Naive thymus-derived CD4-positive, alpha-beta T cell (primary cell): ENCODE data around the gene EFCC1. TPM values are rescaled to one million over a fixed set of nuclear protein-coding genes. Genes with fewer than 3 reads are reported as not detected.

Experiments used
- ATAC-seq: fragments of 150-1000 bp; cut with Tn5 transposase; 2 replicates; pipeline ENCODE4 v1.10.0; 2021; ENCODE audit warnings: mild to moderate bottlenecking, moderate library complexity
- CTCF ChIA-PET: fragments of 350-600 bp; sonication (Branson Sonifier 250); formaldehyde crosslinking; loops from one replicate; lab custom pipeline; 2021; ENCODE audit warnings: antibody characterized with exemption; lab: Charles Lee
- POLR2A ChIA-PET: fragments of 350-600 bp; sonication (Branson Sonifier 250); formaldehyde crosslinking; loops from one replicate; lab custom pipeline; 2021; ENCODE audit warnings: antibody characterized with exemption, inconsistent platforms; lab: Charles Lee
- DNase-seq, 9 donors: peaks; one replicate each; pipeline versions ENCODE4 v3.0.0 to v3.0.0-alpha.2; 2020 to 2022; ENCODE audit warnings: mixed read lengths in 1 of 9
- H3K27ac ChIP-seq: one replicate; pipeline ENCODE4 v1.7.0; 2013; ENCODE audit warnings: mild to moderate bottlenecking, low read depth, low read length, moderate library complexity
- H3K27me3 ChIP-seq, 2 donors: one replicate each; pipeline ENCODE4 v1.7.0; 2013; ENCODE audit warnings: low read length in 2 of 2, mild to moderate bottlenecking in 2 of 2, moderate library complexity in 2 of 2; ENCODE audit not compliant: control insufficient read depth in 2 of 2, insufficient read depth in 2 of 2
- H3K36me3 ChIP-seq, 3 experiments: 1 replicate in 2 of 3; 2 replicates in 1 of 3; pipeline ENCODE4 v1.7.0; 2013; ENCODE audit warnings: low read length in 3 of 3, mild to moderate bottlenecking in 3 of 3, moderate library complexity in 1 of 3; ENCODE audit not compliant: insufficient read depth in 3 of 3, control insufficient read depth in 2 of 3
- H3K4me1 ChIP-seq, 2 donors: one replicate each; pipeline ENCODE4 v1.7.0; 2013; ENCODE audit warnings: low read length in 2 of 2, mild to moderate bottlenecking in 2 of 2, moderate library complexity in 1 of 2; ENCODE audit not compliant: control insufficient read depth in 2 of 2, insufficient read depth in 2 of 2
- H3K4me3 ChIP-seq: 2 replicates; pipeline ENCODE4 v1.7.0; 2013; ENCODE audit warnings: mild to moderate bottlenecking, low read length
- H3K9me3 ChIP-seq, 3 experiments: 1 replicate in 2 of 3; 2 replicates in 1 of 3; pipeline ENCODE4 v1.7.0; 2013; ENCODE audit warnings: low read length in 3 of 3; ENCODE audit not compliant: control insufficient read depth in 2 of 3
- H3K27ac Mint-ChIP-seq, 9 donors: one replicate each; pipeline ENCODE4 v1.8.0; 2020 to 2022; ENCODE audit warnings: mixed read lengths in 9 of 9, mild to moderate bottlenecking in 8 of 9, moderate library complexity in 5 of 9, inconsistent platforms in 2 of 9
- H3K27me3 Mint-ChIP-seq, 5 donors: one replicate each; pipeline ENCODE4 v1.8.0; 2021 to 2022; ENCODE audit warnings: mixed read lengths in 5 of 5, mild to moderate bottlenecking in 1 of 5
- H3K36me3 Mint-ChIP-seq, 5 donors: one replicate each; pipeline ENCODE4 v1.8.0; 2020 to 2022; ENCODE audit warnings: mixed read lengths in 5 of 5, mild to moderate bottlenecking in 3 of 5, inconsistent platforms in 1 of 5
- H3K4me1 Mint-ChIP-seq, 7 donors: one replicate each; pipeline ENCODE4 v1.8.0; 2020 to 2022; ENCODE audit warnings: mixed read lengths in 7 of 7, mild to moderate bottlenecking in 3 of 7, inconsistent platforms in 1 of 7
- H3K4me3 Mint-ChIP-seq, 10 donors: one replicate each; pipeline ENCODE4 v1.8.0; 2020 to 2022; ENCODE audit warnings: mild to moderate bottlenecking in 10 of 10, mixed read lengths in 10 of 10, moderate library complexity in 6 of 10, inconsistent platforms in 2 of 10
- H3K9me3 Mint-ChIP-seq, 11 donors: one replicate each; pipeline ENCODE4 v1.8.0; 2020 to 2022; ENCODE audit warnings: mixed read lengths in 11 of 11, mild to moderate bottlenecking in 4 of 11, inconsistent platforms in 1 of 11, moderate library complexity in 1 of 11
- intact Hi-C, 2 donors: fragments of 100-400 bp; cut with micrococcal nuclease; formaldehyde crosslinking; loops; one replicate each; pipeline ENCODE4 v1.15.1; 2023
- polyA plus RNA-seq, 2 donors: library from polyadenylated mRNA; unstranded; fragments of 300-500 nt; fragmentation: Illumina TruSeq; gene quantifications; one replicate each; pipeline ENCODE4 v1.2.3, GENCODE V29; 2021
- total RNA-seq, 6 experiments: library from RNA in 5 of 6; stranded (reverse) in 5 of 6; gene quantifications; 1 replicate in 5 of 6; 2 replicates in 1 of 6; pipeline ENCODE4 v1.2.3 and lab custom pipeline; 2021 to 2026

Gene EFCC1
- total and polyA plus RNA-seq, 7 experiments from 2014 or later = 0.07 to 0.27 (median 0.21) TPM; not detected in 1

GRCh38 chr3:128987302-128988100 lies 13.6 kb upstream of the EFCC1 start:
- no peak for DNase-seq
- no peaks in the 10 kb centered on the region for H3K27me3 Mint-ChIP-seq
- Histone ChIP-seq H3K9me3 (no peaks in the 10 kb centered on the region), H3K27me3 (no peaks in the 10 kb centered on the region), H3K4me3 (no peak overlapping the region), H3K4me1 (no peaks in the 10 kb centered on the region), H3K36me3 (no peaks in the 10 kb centered on the region), H3K27ac (no peak overlapping the region)
- no peaks in the 10 kb centered on the region for H3K9me3 Mint-ChIP-seq
- ChIA-PET POLR2A (no interaction called here), CTCF (interaction anchor here (0.7 kb wide), 1 partner anchor 579 kb away, joined by 3 read pairs; no protein-coding TSS in a partner anchor)
- ATAC-seq = no peak
- H3K36me3 Mint-ChIP-seq = no peaks in the 10 kb centered on the region
- intact Hi-C loops = no loop called here
- peak overlapping the region in 1 of 9 donors; percentile 77 for H3K27ac Mint-ChIP-seq
- H3K4me1 Mint-ChIP-seq = peaks cover 0 to 5% (median under 1%) of the 10 kb centered on the region in 7 donors
- no peak overlapping the region for H3K4me3 Mint-ChIP-seq

- H3K27me3 Mint-ChIP-seq = no peaks in the 10 kb centered on the region
- Histone ChIP-seq H3K27ac (no peak overlapping the region), H3K36me3 (no peaks in the 10 kb centered on the region), H3K27me3 (no peaks in the 10 kb centered on the region), H3K4me1 (no peaks in the 10 kb centered on the region), H3K4me3 (no peak overlapping the region), H3K9me3 (no peaks in the 10 kb centered on the region)
- no peaks in the 10 kb centered on the region for H3K9me3 Mint-ChIP-seq
- no peak overlapping the region for H3K4me3 Mint-ChIP-seq
- CTCF ChIA-PET = interaction anchor here (0.7 to 1.1 kb wide), 3 partner anchors 15 to 578 kb away, joined by 3 to 4 read pairs (median 3); no protein-coding TSS in a partner anchor
- no peak overlapping the region for H3K27ac Mint-ChIP-seq
- DNase-seq (no peak), ATAC-seq (no peak)
- peaks cover 0 to 10% (median 2%) of the 10 kb centered on the region in 7 donors for H3K4me1 Mint-ChIP-seq
- H3K36me3 Mint-ChIP-seq = no peaks in the 10 kb centered on the region
- POLR2A ChIA-PET = interaction anchor here (0.6 kb wide), 1 partner anchor 134 kb away, joined by 6 read pairs; no protein-coding TSS in a partner anchor
- intact Hi-C loops = no loop called here
Observed at GRCh38 chr3:128988286-128988685, 12.8 kb upstream of the EFCC1 start.

GRCh38 chr3:128991355-128991895 lies 9.7 kb upstream of the EFCC1 start:
- ATAC-seq (peak; percentile 37), DNase-seq (no peak)
- Histone ChIP-seq H3K27me3 (no peaks in the 10 kb centered on the region), H3K4me1 (peaks cover 6 to 25% of the 10 kb centered on the region in 2 donors), H3K4me3 (no peak overlapping the region), H3K27ac (no peak overlapping the region), H3K9me3 (no peaks in the 10 kb centered on the region), H3K36me3 (no peaks in the 10 kb centered on the region)
- ChIA-PET CTCF (interaction anchor here (0.8 to 6.2 kb wide), 2 partner anchors 21 to 25 kb away, joined by 3 to 36 read pairs; no protein-coding TSS in a partner anchor), POLR2A (interaction anchor here (14.6 kb wide), 1 partner anchor 21 kb away, joined by 236 read pairs; no protein-coding TSS in a partner anchor)
- Mint-ChIP-seq H3K27me3 (no peaks in the 10 kb centered on the region), H3K4me3 (peak overlapping the region in 1 of 10 donors; percentile 21), H3K9me3 (no peaks in the 10 kb centered on the region), H3K4me1 (peaks cover 13 to 35% (median 27%) of the 10 kb centered on the region in 7 donors), H3K36me3 (no peaks in the 10 kb centered on the region), H3K27ac (peak overlapping the region in 2 of 9 donors; percentile 37 to 62)
- intact Hi-C loops = no loop called here

- intact Hi-C loops = no loop called here
- peaks cover 13 to 42% (median 28%) of the 10 kb centered on the region in 7 donors for H3K4me1 Mint-ChIP-seq
- Histone ChIP-seq H3K9me3 (no peaks in the 10 kb centered on the region), H3K27me3 (no peaks in the 10 kb centered on the region), H3K4me3 (no peak overlapping the region), H3K4me1 (peaks cover 6 to 25% of the 10 kb centered on the region in 2 donors), H3K36me3 (no peaks in the 10 kb centered on the region), H3K27ac (peak overlapping the region; percentile 61)
- ChIA-PET CTCF (interaction anchor here (6.2 kb wide), 1 partner anchor 23 kb away, joined by 36 read pairs; no protein-coding TSS in a partner anchor), POLR2A (interaction anchor here (0.6 to 14.6 kb wide), 4 partner anchors 19 to 871 kb away, joined by 3 to 236 read pairs (median 32); no protein-coding TSS in a partner anchor)
- DNase-seq = no peak
- no peaks in the 10 kb centered on the region for H3K36me3 Mint-ChIP-seq
- ATAC-seq = no peak
- peak overlapping the region in 7 of 9 donors; percentile 54 to 77 (median 68) for H3K27ac Mint-ChIP-seq
- no peaks in the 10 kb centered on the region for H3K27me3 Mint-ChIP-seq
- H3K9me3 Mint-ChIP-seq = no peaks in the 10 kb centered on the region
- peak overlapping the region; percentile 71 to 87 (median 82) for H3K4me3 Mint-ChIP-seq
Observed at GRCh38 chr3:128992926-128993460, 8.1 kb upstream of the EFCC1 start.

- no peaks in the 10 kb centered on the region for H3K36me3 Mint-ChIP-seq
- POLR2A ChIA-PET = interaction anchor here (0.5 to 14.6 kb wide), 11 partner anchors 19 to 872 kb away, joined by 3 to 236 read pairs (median 5); partner anchors contain the start of gene CNBP
- H3K9me3 Mint-ChIP-seq = no peaks in the 10 kb centered on the region
- H3K36me3 ChIP-seq = no peaks in the 10 kb centered on the region
- no peaks in the 10 kb centered on the region for H3K9me3 ChIP-seq
- peaks cover 0 to 3% (median 0%) of the 10 kb centered on the region in 5 donors for H3K27me3 Mint-ChIP-seq
- peak within 1 kb of the TSS; percentile 71 to 87 (median 82) for H3K4me3 Mint-ChIP-seq
- CTCF ChIA-PET = interaction anchor here (1.1 to 6.2 kb wide), 6 partner anchors 10 to 253 kb away, joined by 3 to 36 read pairs (median 6); no protein-coding TSS in a partner anchor
- H3K27me3 ChIP-seq = no peaks in the 10 kb centered on the region
- H3K27ac Mint-ChIP-seq = peak within 1 kb of the TSS; percentile 56 to 91 (median 73)
- peaks cover 15 to 45% (median 34%) of the 10 kb centered on the region in 7 donors for H3K4me1 Mint-ChIP-seq
- peak within 1 kb of the TSS; percentile 57 for H3K4me3 ChIP-seq
- peak; percentile 99 for ATAC-seq
- intact Hi-C loops = loop anchor here (1.0 to 2.0 kb wide), 8 partner anchors 9 to 313 kb away; partner anchors contain the start of gene ACAD9 (in 1 of the 2)
- peak; percentile 84 to 90 (median 89) for DNase-seq
- H3K27ac ChIP-seq = peak within 1 kb of the TSS; percentile 61
- peaks cover 6 to 28% of the 10 kb centered on the region in 2 donors for H3K4me1 ChIP-seq
Observed at GRCh38 chr3:128993461-128994172, 7.5 kb upstream of the EFCC1 start, which contains the start of gene CFAP92. Gene CFAP92, minus strand, starts transcription at chr3:128994076. Its CDS starts 772 bp downstream, at chr3:128993304.
